Natural killer cell (primary cell): ENCODE data around the gene NUFIP1. TPM values are rescaled to one million over a fixed set of nuclear protein-coding genes. Genes with fewer than 3 reads are reported as not detected.
"Not testable (repeated sequence)": the region's sequence is repeated elsewhere in the genome, so short reads cannot be mapped to it uniquely, and the experiment has no call there.

Source experiments
- ATAC-seq, 3 donors: fragments of 150-1000 bp in 2 of 3; fragments of 200-7000 bp in 1 of 3; cut with Tn5 transposase; 1 replicate in 1 of 3; 2 replicates in 2 of 3; pipeline ENCODE4 v1.10.0; 2021; ENCODE audit warnings: mild to moderate bottlenecking in 2 of 3, moderate library complexity in 2 of 3
- DNase-seq, 2 donors: peaks; one replicate each; pipeline versions ENCODE4 v3.0.0 to v3.0.0-alpha.2; 2013 to 2021; ENCODE audit warnings: mixed read lengths in 1 of 2
- H3K27ac ChIP-seq: one replicate; pipeline ENCODE4 v1.5.1; 2013; ENCODE audit warnings: mild to moderate bottlenecking, low read length
- H3K27me3 ChIP-seq: one replicate; pipeline ENCODE4 v1.6.1; 2013; ENCODE audit warnings: low read length; ENCODE audit not compliant: control insufficient read depth, insufficient read depth
- H3K36me3 ChIP-seq: one replicate; pipeline ENCODE4 v1.6.1; 2013; ENCODE audit warnings: low read length; ENCODE audit not compliant: control insufficient read depth, insufficient read depth
- H3K4me1 ChIP-seq: one replicate; pipeline ENCODE4 v1.6.1; 2013; ENCODE audit warnings: low read length; ENCODE audit not compliant: control insufficient read depth, insufficient read depth
- H3K4me3 ChIP-seq: one replicate; pipeline ENCODE4 v1.5.1; 2013; ENCODE audit warnings: low read length
- H3K9me3 ChIP-seq: one replicate; pipeline ENCODE4 v1.6.1; 2013; ENCODE audit warnings: low read length; ENCODE audit not compliant: control insufficient read depth, insufficient read depth
- H3K27ac Mint-ChIP-seq, 2 donors: one replicate each; pipeline ENCODE4 v1.8.0; 2022; ENCODE audit warnings: mild to moderate bottlenecking in 2 of 2, mixed read lengths in 2 of 2, moderate library complexity in 1 of 2
- H3K27me3 Mint-ChIP-seq, 2 donors: one replicate each; pipeline ENCODE4 v1.8.0; 2022; ENCODE audit warnings: low read depth in 2 of 2, mixed read lengths in 2 of 2
- H3K36me3 Mint-ChIP-seq: one replicate; pipeline ENCODE4 v1.8.0; 2022; ENCODE audit warnings: mixed read lengths
- H3K4me1 Mint-ChIP-seq, 2 donors: one replicate each; pipeline ENCODE4 v1.8.0; 2022; ENCODE audit warnings: mixed read lengths in 2 of 2
- H3K4me3 Mint-ChIP-seq: one replicate; pipeline ENCODE4 v1.8.0; 2022; ENCODE audit warnings: mild to moderate bottlenecking, moderate library complexity, mixed read lengths
- H3K9me3 Mint-ChIP-seq, 2 donors: one replicate each; pipeline ENCODE4 v1.8.0; 2022; ENCODE audit warnings: mixed read lengths in 2 of 2
- WGBS: methylation state at CpG from one replicate; pipeline ENCODE4 v1.1.7; 2013; ENCODE audit warnings: missing lambda C conversion rate; ENCODE audit not compliant: insufficient coverage; 5-methylcytosine and 5-hydroxymethylcytosine counted together
- intact Hi-C: fragments of 100-400 bp; cut with micrococcal nuclease; formaldehyde crosslinking; loops from one replicate; pipeline ENCODE4 v1.14.2; 2022
- total RNA-seq, 4 donors: library from RNA; stranded (reverse); fragments of 120-200 nt in 1 of 4; gene quantifications; one replicate each; pipeline versions ENCODE4 v1.2.3 to v1.2.4, GENCODE V29; 2013 to 2022
- TF ChIP-seq, protein P1 (sequence below): fragments of 200-600 bp; IDR thresholded peaks from one replicate; pipeline ENCODE4 v1.8.0; 2022; ENCODE audit warnings: antibody characterized with exemption

The NUFIP1 gene
- total RNA-seq, 3 donors from 2014 or later (not counting 1 experiment from before 2014, with no cell fraction given), result 4.1 to 6.2 (median 4.4) TPM

DNA sequence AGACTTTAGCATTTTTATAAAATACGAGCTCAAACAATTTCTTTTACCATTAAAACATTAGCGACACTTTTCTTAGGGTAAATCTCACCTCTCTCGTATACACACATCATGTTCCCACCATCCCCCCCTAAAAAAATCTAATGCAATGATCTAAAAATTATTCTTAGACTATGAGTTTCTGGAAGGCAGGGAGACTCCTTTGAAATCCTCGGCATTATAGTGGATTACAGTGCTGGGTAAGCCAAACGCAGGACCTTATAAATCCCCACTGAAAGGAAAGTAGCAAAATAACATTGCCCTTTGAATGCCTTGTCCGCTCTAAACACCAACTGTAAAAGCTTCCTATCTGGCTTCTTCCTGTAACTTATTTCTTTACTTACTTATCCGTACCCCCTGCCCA lies 35.0 kb downstream of the NUFIP1 start:
- no peak for DNase-seq
- Mint-ChIP-seq H3K27ac (no peak overlapping the region), H3K9me3 (no peaks in the 10 kb centered on the region), H3K4me1 (no peaks in the 10 kb centered on the region), H3K4me3 (no peak overlapping the region), H3K27me3 (no peaks in the 10 kb centered on the region), H3K36me3 (no peaks in the 10 kb centered on the region)
- no peak overlapping the region for H3K27ac ChIP-seq
- TF ChIP-seq, protein P1, sequence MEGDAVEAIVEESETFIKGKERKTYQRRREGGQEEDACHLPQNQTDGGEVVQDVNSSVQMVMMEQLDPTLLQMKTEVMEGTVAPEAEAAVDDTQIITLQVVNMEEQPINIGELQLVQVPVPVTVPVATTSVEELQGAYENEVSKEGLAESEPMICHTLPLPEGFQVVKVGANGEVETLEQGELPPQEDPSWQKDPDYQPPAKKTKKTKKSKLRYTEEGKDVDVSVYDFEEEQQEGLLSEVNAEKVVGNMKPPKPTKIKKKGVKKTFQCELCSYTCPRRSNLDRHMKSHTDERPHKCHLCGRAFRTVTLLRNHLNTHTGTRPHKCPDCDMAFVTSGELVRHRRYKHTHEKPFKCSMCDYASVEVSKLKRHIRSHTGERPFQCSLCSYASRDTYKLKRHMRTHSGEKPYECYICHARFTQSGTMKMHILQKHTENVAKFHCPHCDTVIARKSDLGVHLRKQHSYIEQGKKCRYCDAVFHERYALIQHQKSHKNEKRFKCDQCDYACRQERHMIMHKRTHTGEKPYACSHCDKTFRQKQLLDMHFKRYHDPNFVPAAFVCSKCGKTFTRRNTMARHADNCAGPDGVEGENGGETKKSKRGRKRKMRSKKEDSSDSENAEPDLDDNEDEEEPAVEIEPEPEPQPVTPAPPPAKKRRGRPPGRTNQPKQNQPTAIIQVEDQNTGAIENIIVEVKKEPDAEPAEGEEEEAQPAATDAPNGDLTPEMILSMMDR, result no peak
- ATAC-seq, result no peak
- no peaks in the 10 kb centered on the region for H3K4me1 ChIP-seq
- H3K4me3 ChIP-seq, result no peak overlapping the region
- WGBS, result 98% methylated on average over 6 of the region's 7 CpGs
- intact Hi-C loops, result no loop called here
- H3K36me3 ChIP-seq, result peaks cover 5% of the 10 kb centered on the region
- H3K27me3 ChIP-seq, result no peaks in the 10 kb centered on the region
- H3K9me3 ChIP-seq, result no peaks in the 10 kb centered on the region

DNA sequence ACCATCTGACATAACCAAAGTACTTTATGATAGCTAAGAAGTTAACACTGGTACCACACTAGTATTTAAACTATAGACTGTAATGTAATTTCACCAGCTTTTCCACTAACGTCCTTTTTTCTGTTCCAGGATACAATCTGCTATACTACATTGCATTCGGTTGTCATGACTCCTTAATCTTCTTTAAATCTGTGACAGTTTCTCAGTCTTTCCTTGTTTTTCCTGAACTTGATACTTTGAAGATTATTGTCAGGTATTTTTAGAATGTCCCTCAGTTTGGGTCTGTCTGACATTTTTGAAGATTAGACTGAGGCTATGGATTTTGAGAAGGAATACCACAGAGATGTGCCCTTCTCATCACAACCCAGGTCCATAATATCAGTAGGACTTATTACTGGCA lies 36.6 kb downstream of the NUFIP1 start:
- intact Hi-C loops, result no loop called here

DNA sequence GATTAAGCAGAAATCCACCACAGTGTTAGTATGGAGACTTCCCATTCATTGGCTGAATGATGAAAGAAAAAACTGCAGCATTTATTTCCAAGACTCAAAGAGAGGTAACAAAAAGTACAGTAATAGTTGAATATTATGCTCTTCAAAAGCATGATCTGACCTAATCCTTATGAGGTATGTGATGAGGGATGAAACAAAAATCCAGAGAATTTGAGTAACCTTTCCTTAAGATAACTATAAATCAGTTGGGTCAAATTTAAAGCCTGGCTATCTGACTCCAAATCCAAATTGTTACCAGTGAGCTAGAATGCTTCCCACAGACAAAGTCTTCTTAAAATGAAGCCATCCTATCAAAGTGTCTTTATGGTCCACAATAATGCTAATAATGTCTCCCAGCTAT lies 38.1 kb downstream of the NUFIP1 start:
- Histone ChIP-seq H3K4me3 (no peak overlapping the region), H3K9me3 (no peaks in the 10 kb centered on the region), H3K4me1 (no peaks in the 10 kb centered on the region), H3K27me3 (no peaks in the 10 kb centered on the region), H3K27ac (no peak overlapping the region), H3K36me3 (no peaks in the 10 kb centered on the region)
- Mint-ChIP-seq H3K4me3 (no peak overlapping the region), H3K9me3 (no peaks in the 10 kb centered on the region), H3K27me3 (no peaks in the 10 kb centered on the region), H3K4me1 (no peaks in the 10 kb centered on the region), H3K36me3 (peaks cover 6% of the 10 kb centered on the region), H3K27ac (no peak overlapping the region)
- intact Hi-C loops, result no loop called here
- DNase-seq (no peak), ATAC-seq (no peak)
- TF ChIP-seq, protein P1, result no peak

More for the DNA sequence above, 36.6 kb downstream of the NUFIP1 start:
- ATAC-seq (no peak), DNase-seq (no peak)
- H3K36me3 ChIP-seq, result peaks cover 2% of the 10 kb centered on the region
- H3K9me3 ChIP-seq, result no peaks in the 10 kb centered on the region
- no peak overlapping the region for H3K27ac ChIP-seq
- Mint-ChIP-seq H3K4me3 (no peak overlapping the region), H3K36me3 (peaks cover 6% of the 10 kb centered on the region), H3K27me3 (no peaks in the 10 kb centered on the region), H3K27ac (no peak overlapping the region), H3K4me1 (no peaks in the 10 kb centered on the region), H3K9me3 (no peaks in the 10 kb centered on the region)
- TF ChIP-seq, protein P1, result no peak
- no peaks in the 10 kb centered on the region for H3K27me3 ChIP-seq
- H3K4me3 ChIP-seq, result no peak overlapping the region
- H3K4me1 ChIP-seq, result no peaks in the 10 kb centered on the region
- 94% methylated on average over 2 of the region's 2 CpGs for WGBS

DNA sequence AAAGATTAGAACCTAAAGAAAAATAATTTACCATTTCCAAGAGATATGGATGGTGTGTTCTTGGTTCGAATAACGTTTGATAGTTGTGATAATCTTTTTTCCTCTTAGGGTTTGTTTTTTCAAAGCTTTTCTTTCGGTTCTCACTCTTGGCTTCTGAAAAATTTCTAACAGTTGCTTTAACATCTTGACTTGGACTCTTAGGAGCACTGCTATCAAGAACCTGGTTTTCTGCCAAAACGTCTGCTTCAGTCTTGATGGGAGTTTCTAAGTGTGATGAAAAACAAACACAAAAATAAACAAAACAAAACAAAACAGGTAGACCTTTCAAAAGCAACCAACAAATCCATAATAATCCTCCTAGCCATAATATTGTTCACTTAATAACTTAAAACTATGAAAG lies 45.9 kb downstream of the NUFIP1 start:
- H3K27me3 ChIP-seq, H3K4me1 Mint-ChIP-seq, H3K9me3 Mint-ChIP-seq, H3K27me3 Mint-ChIP-seq, H3K36me3 Mint-ChIP-seq, H3K4me3 Mint-ChIP-seq, H3K27ac Mint-ChIP-seq, H3K9me3 ChIP-seq, H3K4me1 ChIP-seq, H3K36me3 ChIP-seq, H3K27ac ChIP-seq, intact Hi-C loops, H3K4me3 ChIP-seq, DNase-seq, ATAC-seq: not testable (repeated sequence)
- 83% methylated on average over 1 of the region's 4 CpGs for WGBS
